Right renal pelvis (tissue), 4 donors: ENCODE results near the gene IFNGR2. TPM values are rescaled to one million over a fixed set of nuclear protein-coding genes. Genes with fewer than 3 reads are reported as not detected.
"Not testable (repeated sequence)": the region's sequence is repeated elsewhere in the genome, so short reads cannot be mapped to it uniquely, and the experiment has no call there.

Source experiments
- DNase-seq, 4 donors: peaks; one replicate each; pipeline ENCODE4 v3.0.0-alpha.2; 2013; ENCODE audit warnings: low read depth in 4 of 4, low spot score in 3 of 4, missing footprints in 1 of 4
- polyA plus RNA-seq, 4 donors: library from polyadenylated mRNA; unstranded; fragments of 120-200 nt; gene quantifications; one replicate each; pipeline ENCODE4 v1.2.1, GENCODE V29; 2013; ENCODE audit not compliant: insufficient read length in 4 of 4

The IFNGR2 gene
- polyA plus RNA-seq, 4 donors = 85.2 to 92.0 (median 89.6) TPM

- DNase-seq = no peak
Observed at GRCh38 chr21:33433425-33434114, 30.4 kb downstream of the IFNGR2 start.

GRCh38 chr21:33434770-33435360 lies 31.7 kb downstream of the IFNGR2 start:
- DNase-seq = no peak

DNA sequence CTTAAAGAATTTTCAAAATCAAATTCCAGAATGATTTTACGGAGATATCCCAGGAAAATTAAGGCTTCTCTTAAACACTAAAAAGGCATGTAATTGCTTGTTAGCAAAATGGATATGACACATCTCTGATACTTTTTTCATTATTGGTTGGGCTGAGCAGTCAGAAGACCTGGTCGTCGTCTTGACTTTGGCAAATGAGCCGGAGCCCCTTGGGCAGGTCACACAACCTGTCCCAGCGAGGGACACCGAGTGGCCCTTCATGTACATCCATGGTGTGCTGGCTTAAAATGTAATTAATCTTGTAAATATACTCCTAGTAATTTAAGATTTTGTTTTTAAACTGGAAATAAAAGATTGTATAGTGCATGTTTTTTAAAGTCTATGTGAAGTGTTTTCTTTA lies 33.9 kb downstream of the IFNGR2 start:
- DNase-seq = no peak

- peak; percentile 31 to 53 (median 40) for DNase-seq
Observed at GRCh38 chr21:33441489-33442477, 38.6 kb downstream of the IFNGR2 start.

DNA sequence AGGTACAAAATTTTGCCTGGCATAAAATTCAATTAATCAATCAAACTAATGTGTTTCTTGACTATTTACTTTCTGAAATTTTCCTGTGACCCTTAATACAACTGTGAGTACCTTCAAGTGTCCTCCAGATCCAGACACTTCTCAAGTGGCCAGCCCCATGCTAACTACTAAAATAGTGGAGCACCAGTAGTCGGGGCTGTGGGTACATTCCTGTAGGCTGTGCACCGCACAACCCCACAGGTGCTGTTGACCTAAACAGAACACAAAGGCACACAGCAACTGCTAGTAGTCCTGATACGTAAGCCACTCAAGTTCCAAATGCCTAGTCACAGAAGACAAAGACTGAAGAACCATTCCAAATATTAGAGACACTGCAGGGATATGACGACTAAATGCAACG lies 40.0 kb downstream of the IFNGR2 start:
- no peak for DNase-seq

DNA sequence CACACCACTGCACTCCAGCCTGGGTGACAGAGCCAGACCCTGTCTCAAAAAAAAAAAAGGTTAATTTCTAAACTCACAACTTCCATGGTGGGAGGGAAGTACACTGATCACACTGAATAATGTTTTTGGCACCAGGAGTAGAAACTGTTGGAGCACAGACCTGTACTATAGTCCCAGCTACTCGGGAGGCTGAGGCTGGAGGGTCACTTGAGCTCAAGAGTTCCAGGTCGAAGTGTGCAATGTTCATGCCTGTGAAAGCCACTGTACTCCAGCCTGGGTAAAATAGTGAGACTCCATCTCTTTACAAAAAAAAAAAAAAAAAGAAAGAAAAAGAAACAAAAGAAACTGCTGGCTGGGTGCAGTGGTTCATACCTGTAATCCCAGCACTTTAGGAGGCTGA lies 41.3 kb downstream of the IFNGR2 start:
- no peak for DNase-seq

GRCh38 chr21:33446620-33447019 lies 43.4 kb downstream of the IFNGR2 start:
- not testable (repeated sequence) for DNase-seq

DNA sequence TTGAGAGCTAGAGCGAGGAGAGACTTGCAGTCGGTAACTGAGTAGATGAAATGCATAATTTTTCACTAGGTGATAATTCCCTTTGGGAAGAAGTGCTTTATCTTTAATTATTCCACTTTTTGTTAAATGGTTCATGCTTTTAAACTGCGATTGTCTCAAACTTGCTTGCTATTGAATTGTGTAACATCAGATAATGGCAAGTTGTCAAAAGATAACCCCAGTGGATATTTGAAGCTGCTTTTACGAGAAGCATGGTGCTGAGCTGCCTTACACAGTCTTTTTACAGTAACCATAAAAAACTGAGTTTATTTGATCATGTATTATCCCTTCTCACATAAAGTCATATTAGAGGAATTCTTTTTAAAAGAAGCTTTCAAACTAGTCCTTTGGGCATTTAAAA lies 46.4 kb downstream of the IFNGR2 start:
- no peak for DNase-seq

DNA sequence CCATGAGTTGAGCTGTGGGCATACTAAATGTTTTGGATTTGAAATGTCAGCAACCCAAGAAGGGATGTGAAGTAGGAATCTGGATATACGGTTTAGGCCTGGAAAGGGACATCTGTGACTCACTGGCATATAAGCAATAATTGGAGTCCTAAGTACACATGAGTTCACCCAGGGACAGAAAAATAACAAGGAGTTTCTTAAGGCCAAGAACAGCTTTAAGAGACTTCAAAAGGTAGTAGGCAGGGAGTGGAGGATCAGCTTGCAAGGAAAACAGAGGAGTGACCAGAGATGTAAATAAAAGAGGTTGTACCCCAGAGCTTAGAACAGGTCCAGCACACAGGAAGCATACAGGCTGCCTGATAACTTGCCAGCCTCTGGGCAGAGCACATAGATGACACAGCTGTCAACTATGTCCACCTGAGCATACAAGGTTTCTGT lies 48.4 kb downstream of the IFNGR2 start:
- no peak for DNase-seq

GRCh38 chr21:33452362-33452761 lies 49.1 kb downstream of the IFNGR2 start:
- no peak for DNase-seq

DNA sequence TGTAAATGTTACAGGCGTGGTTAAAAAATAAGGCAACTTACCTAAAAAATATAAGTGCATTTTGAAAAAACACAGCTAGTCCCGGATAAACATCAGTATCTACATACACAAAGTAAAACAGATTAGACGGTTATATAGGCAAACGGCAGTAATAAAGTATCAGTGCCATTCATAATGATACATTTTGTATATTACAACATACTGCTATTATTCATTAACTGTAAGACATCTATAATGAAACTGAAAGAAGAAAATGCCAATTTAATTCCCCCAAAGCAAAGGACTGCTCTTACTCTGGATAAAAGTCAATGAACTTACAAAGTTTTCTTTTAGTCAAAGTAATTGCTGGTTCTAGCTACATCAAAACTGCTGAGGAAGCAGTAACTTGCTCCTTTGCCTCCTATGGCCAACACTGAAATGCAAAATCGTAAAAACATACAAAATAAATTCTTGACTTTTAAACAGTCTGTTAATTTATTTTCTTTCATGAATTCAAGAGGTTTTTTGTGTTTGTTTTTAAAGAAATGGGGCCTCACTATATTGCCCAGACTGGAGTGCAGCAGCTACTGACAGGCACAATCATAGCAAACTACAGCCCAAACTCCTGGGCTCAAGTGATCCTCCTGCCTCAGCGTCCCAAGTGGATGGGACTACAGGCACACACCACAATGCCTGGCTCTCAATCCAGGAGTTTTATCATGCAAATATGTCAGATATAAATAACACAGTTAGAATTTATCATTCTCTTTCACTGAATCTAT lies 52.7 kb downstream of the IFNGR2 start:
- DNase-seq = no peak

- no peak for DNase-seq
Observed at GRCh38 chr21:33458861-33459260, 55.6 kb downstream of the IFNGR2 start.

- no peak for DNase-seq
Observed at GRCh38 chr21:33461538-33462250, 58.5 kb downstream of the IFNGR2 start.

- not testable (repeated sequence) for DNase-seq
Observed at GRCh38 chr21:33469183-33469582, 66.0 kb downstream of the IFNGR2 start.

DNA sequence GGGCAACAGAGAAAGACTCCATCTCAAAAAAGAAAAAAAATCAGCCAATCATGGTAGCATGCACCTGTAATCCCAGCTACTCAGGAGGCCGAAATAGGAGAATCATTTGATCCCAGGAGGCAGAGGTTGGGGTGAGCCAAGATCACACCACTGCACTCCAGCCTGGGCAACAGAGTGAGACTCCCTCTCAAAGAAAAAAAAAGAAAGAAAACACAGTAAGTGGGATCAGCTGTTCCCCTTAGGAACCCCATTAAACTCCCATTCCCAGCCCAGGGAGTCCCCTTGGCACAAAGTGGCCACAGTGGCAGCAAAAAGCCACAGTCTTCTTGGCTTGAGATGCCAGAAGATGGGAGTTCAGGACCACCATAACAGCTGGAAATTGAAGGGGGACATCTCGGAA lies 67.5 kb downstream of the IFNGR2 start:
- no peak for DNase-seq

DNA sequence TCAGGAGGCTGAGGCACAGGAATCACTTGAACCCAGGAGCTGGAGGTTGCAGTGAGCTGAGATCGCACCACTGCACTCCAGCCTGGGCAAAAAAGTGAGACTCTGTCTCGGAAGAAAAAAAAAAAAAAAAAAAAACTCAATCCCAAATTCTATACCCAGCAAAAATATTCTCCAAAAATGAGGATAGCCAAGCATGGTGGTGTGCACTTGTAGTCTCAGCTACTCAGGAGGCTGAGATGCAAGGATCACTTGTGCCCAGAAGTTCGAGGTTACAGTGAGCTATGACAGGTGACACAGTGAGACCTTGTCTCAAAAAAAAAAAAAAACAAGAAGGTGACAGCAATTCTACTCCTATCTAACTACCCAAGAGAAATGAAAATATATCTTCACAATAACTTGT lies 70.1 kb downstream of the IFNGR2 start:
- DNase-seq = no peak

- no peak for DNase-seq
Observed at GRCh38 chr21:33477066-33477465, 73.9 kb downstream of the IFNGR2 start.

DNA sequence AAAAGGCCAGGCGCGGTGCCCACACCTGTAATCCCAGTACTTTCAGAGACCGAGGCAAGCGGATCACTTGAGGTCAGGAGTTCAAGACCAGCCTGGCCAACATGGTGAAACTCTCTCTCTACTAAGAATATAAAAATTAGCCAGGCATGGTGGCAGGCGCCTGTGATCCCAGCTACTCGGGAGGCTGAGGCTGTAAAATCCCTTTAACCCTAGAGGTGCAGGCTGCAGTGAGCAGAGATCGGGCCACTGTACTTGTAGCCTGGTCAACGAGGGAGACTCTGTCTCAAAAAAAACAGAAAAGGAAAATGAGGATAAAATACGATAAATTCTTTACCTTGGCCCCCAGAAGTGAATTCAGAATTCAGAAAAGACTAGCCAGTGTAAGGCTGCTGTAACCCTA lies 75.0 kb downstream of the IFNGR2 start:
- no peak for DNase-seq

- DNase-seq = peak in 3 of 4 donors; percentile 14 to 35 (median 22)
Observed at GRCh38 chr21:33478935-33479678, 75.9 kb downstream of the IFNGR2 start.
